ENCODE measurements around the gene HAGHL. TPM values are rescaled to one million over a fixed set of nuclear protein-coding genes. Genes with fewer than 3 reads are reported as not detected.

HAGHL gene
- total RNA-seq, 1 experiment from 2014 or later, result 2.5 TPM

- no peaks in the 10 kb centered on the region for H3K4me1 ChIP-seq (ENCODE audit: insufficient read depth, low read length, poor library complexity, severe bottlenecking)
- TF ChIP-seq EZH2 (IDR thresholded peaks at IDR 0.05; ENCODE audit: borderline replicate concordance, low read depth, low read length, poor library complexity, severe bottlenecking) (no peak), CTCF (conservative IDR thresholded peaks at IDR 0.05; ENCODE audit: low read depth, low read length) (no peak)
- no peaks in the 10 kb centered on the region for H3K36me3 ChIP-seq (ENCODE audit: insufficient read depth, low read length, poor library complexity, severe bottlenecking)
- DNase-seq (ENCODE audit: low spot score), result no peak
- no TSS peak for BruUV-seq (replicated peaks)
- H3K4me3 ChIP-seq (ENCODE audit: low read depth, low read length, poor library complexity, severe bottlenecking), result no peak overlapping the region
- intact Hi-C loops (cut with micrococcal nuclease; ENCODE audit: unreplicated experiment), result no loop called here
- no peaks in the 10 kb centered on the region for H3K27me3 ChIP-seq (replicated peaks; ENCODE audit: insufficient read depth, low read depth, low read length, poor library complexity)
- ChIA-PET POLR2A (ENCODE audit: low non-redundant PET) (no interaction called here), CTCF (no interaction called here)
- H3K27ac ChIP-seq (ENCODE audit: low read depth, low read length, poor library complexity, severe bottlenecking), result no peak overlapping the region
- H3K9me3 ChIP-seq (ENCODE audit: low read depth, low read length, poor library complexity, severe bottlenecking), result no peaks in the 10 kb centered on the region
Measured at GRCh38 chr16:768428-768827, 41.5 kb downstream of the HAGHL start.

DNA sequence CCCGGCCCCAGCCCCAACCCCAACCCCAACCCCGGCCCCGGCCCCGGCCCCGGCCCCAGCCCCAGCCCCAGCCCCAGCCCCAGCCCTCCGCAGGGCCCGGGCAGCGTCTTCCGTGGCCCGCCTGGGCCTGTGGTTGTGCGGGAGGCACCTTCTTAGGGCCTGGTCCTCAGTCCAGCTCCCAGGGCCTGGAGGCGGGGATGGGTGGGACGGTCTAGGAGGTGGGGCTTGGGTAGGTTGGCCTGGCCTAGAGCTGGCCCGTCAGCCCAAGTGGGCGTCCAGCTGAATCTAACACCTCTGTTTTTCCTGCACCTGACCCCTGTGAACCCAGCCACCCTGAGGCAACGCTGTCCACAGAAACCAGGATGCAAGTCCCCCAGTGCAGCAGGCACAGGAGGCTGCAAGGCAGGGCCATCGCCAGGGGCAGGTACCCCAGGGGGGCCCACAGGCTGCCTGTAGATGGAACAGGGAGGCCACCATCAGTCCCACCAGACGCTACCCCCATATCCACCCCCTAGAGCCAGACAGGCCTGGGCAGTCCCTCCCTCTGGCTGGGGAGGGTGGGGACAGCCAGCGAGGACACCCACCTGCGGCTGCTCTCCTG is 42.4 kb downstream of the HAGHL start:
- intact Hi-C loops (cut with micrococcal nuclease; ENCODE audit: unreplicated experiment), result no loop called here
- H3K4me1 ChIP-seq (ENCODE audit: insufficient read depth, low read length, poor library complexity, severe bottlenecking), result no peaks in the 10 kb centered on the region
- no peak for DNase-seq (ENCODE audit: low spot score)
- ChIA-PET POLR2A (ENCODE audit: low non-redundant PET) (no interaction called here), CTCF (no interaction called here)
- TF ChIP-seq CTCF (conservative IDR thresholded peaks at IDR 0.05; ENCODE audit: low read depth, low read length) (no peak), EZH2 (IDR thresholded peaks at IDR 0.05; ENCODE audit: borderline replicate concordance, low read depth, low read length, poor library complexity, severe bottlenecking) (no peak)
- no peaks in the 10 kb centered on the region for H3K36me3 ChIP-seq (ENCODE audit: insufficient read depth, low read length, poor library complexity, severe bottlenecking)
- no peak overlapping the region for H3K4me3 ChIP-seq (ENCODE audit: low read depth, low read length, poor library complexity, severe bottlenecking)
- BruUV-seq (replicated peaks), result no TSS peak
- H3K9me3 ChIP-seq (ENCODE audit: low read depth, low read length, poor library complexity, severe bottlenecking), result no peaks in the 10 kb centered on the region
- H3K27me3 ChIP-seq (replicated peaks; ENCODE audit: insufficient read depth, low read depth, low read length, poor library complexity), result no peaks in the 10 kb centered on the region
- H3K27ac ChIP-seq (ENCODE audit: low read depth, low read length, poor library complexity, severe bottlenecking), result no peak overlapping the region

DNA sequence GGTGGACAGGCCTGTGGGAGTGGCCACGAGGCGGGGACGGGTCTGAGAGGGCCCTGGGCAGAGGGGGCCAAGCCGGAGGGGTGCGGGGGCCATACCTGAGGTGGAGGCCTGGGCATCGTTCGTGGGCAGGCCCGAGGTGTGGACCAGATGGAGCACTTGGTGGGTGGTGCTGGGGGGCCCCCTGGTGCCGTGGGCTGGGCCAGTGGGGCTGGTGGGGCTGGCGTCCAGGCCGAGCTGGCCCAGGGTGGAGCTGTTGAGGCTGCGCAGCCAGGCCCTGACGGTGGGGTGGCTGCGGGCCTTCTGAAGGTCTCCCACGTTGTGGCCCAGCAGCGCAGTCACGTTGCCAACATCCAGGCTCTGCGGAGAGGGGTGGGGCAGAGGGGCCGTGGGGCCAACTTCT is 43.0 kb downstream of the HAGHL start:
- H3K9me3 ChIP-seq (ENCODE audit: low read depth, low read length, poor library complexity, severe bottlenecking), result no peaks in the 10 kb centered on the region
- H3K36me3 ChIP-seq (ENCODE audit: insufficient read depth, low read length, poor library complexity, severe bottlenecking), result no peaks in the 10 kb centered on the region
- ChIA-PET POLR2A (ENCODE audit: low non-redundant PET) (no interaction called here), CTCF (no interaction called here)
- no peaks in the 10 kb centered on the region for H3K4me1 ChIP-seq (ENCODE audit: insufficient read depth, low read length, poor library complexity, severe bottlenecking)
- no peak for DNase-seq (ENCODE audit: low spot score)
- no peak overlapping the region for H3K27ac ChIP-seq (ENCODE audit: low read depth, low read length, poor library complexity, severe bottlenecking)
- no TSS peak for BruUV-seq (replicated peaks)
- TF ChIP-seq CTCF (conservative IDR thresholded peaks at IDR 0.05; ENCODE audit: low read depth, low read length), result no peak
- TF ChIP-seq EZH2 (IDR thresholded peaks at IDR 0.05; ENCODE audit: borderline replicate concordance, low read depth, low read length, poor library complexity, severe bottlenecking), result no peak
- no peaks in the 10 kb centered on the region for H3K27me3 ChIP-seq (replicated peaks; ENCODE audit: insufficient read depth, low read depth, low read length, poor library complexity)
- intact Hi-C loops (cut with micrococcal nuclease; ENCODE audit: unreplicated experiment), result no loop called here
- no peak overlapping the region for H3K4me3 ChIP-seq (ENCODE audit: low read depth, low read length, poor library complexity, severe bottlenecking)

All from A673 (cell line).